ENCODE results near the gene WSCD1.

Gene WSCD1

GRCh38 chr17:6142701-6143100, 72.5 kb downstream of the WSCD1 start:
- Histone ChIP-seq H3K27me3 (ENCODE audit: low read depth, low read length) (no peaks in the 10 kb centered on the region; the same call in 1 of the 2 replicates), H3K4me3 (ENCODE audit: low read length) (no peak overlapping the region), H3K9me3 (ENCODE audit: insufficient read depth, low read length) (no peaks in the 10 kb centered on the region), H2AFZ (ENCODE audit: low read depth, low read length) (no peak overlapping the region), H3K4me2 (ENCODE audit: low read length) (no peak overlapping the region), H3K36me3 (replicated peaks; ENCODE audit: low read depth, low read length) (no peaks in the 10 kb centered on the region), H3K79me2 (ENCODE audit: low read length) (no peaks in the 10 kb centered on the region), H3K4me1 (ENCODE audit: low read length) (no peaks in the 10 kb centered on the region), H4K20me1 (ENCODE audit: insufficient read depth, low read length) (no peaks in the 10 kb centered on the region), H3K9ac (ENCODE audit: low read length) (no peak overlapping the region), H3K27ac (ENCODE audit: low read length) (no peak overlapping the region)
- TF ChIP-seq, protein P1, sequence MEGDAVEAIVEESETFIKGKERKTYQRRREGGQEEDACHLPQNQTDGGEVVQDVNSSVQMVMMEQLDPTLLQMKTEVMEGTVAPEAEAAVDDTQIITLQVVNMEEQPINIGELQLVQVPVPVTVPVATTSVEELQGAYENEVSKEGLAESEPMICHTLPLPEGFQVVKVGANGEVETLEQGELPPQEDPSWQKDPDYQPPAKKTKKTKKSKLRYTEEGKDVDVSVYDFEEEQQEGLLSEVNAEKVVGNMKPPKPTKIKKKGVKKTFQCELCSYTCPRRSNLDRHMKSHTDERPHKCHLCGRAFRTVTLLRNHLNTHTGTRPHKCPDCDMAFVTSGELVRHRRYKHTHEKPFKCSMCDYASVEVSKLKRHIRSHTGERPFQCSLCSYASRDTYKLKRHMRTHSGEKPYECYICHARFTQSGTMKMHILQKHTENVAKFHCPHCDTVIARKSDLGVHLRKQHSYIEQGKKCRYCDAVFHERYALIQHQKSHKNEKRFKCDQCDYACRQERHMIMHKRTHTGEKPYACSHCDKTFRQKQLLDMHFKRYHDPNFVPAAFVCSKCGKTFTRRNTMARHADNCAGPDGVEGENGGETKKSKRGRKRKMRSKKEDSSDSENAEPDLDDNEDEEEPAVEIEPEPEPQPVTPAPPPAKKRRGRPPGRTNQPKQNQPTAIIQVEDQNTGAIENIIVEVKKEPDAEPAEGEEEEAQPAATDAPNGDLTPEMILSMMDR (IDR thresholded peaks at IDR 0.05; ENCODE audit: low read depth, low read length): no peak
- no peak for TF ChIP-seq EZH2phosphoT487 (IDR thresholded peaks at IDR 0.05; ENCODE audit: low read depth)

DNA sequence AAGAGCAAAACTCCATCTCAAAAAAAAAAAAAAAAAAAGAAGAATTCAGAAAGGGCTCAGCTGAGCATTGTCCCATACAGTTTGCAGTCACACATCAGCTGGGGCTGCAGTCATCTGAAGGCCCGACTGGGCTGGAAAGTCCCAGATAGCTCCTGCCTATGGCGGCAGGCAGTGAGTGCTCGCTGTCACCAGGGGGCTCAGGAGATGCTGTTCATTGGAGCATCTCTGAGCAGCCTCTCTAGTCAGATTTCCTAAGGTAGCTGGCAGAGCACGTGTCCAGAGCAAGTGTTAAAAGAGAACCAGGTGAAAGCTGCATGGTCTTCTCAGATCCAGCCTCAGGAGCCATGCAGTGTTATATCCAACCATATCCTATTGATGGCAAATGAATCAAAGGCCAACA, 75.8 kb downstream of the WSCD1 start:
- no peak overlapping the region for H2AFZ ChIP-seq (ENCODE audit: low read depth, low read length)
- H3K36me3 ChIP-seq (replicated peaks; ENCODE audit: low read depth, low read length): no peaks in the 10 kb centered on the region
- H3K27me3 ChIP-seq (ENCODE audit: low read depth, low read length): no peaks in the 10 kb centered on the region
- H4K20me1 ChIP-seq (ENCODE audit: insufficient read depth, low read length): no peaks in the 10 kb centered on the region
- no peaks in the 10 kb centered on the region for H3K9me3 ChIP-seq (ENCODE audit: insufficient read depth, low read length)
- H3K9ac ChIP-seq (ENCODE audit: low read length): no peak overlapping the region
- no peak overlapping the region for H3K27ac ChIP-seq (ENCODE audit: low read length)
- H3K4me2 ChIP-seq (ENCODE audit: low read length): no peak overlapping the region
- H3K4me3 ChIP-seq (ENCODE audit: low read length): no peak overlapping the region
- H3K4me1 ChIP-seq (ENCODE audit: low read length): no peaks in the 10 kb centered on the region
- TF ChIP-seq, protein P1 (IDR thresholded peaks at IDR 0.05; ENCODE audit: low read depth, low read length): no peak
- TF ChIP-seq EZH2phosphoT487 (IDR thresholded peaks at IDR 0.05; ENCODE audit: low read depth): no peak
- H3K79me2 ChIP-seq (ENCODE audit: low read length): no peaks in the 10 kb centered on the region

GRCh38 chr17:6147042-6147441, 76.9 kb downstream of the WSCD1 start:
- Histone ChIP-seq H2AFZ (ENCODE audit: low read depth, low read length) (no peak overlapping the region), H3K79me2 (ENCODE audit: low read length) (no peaks in the 10 kb centered on the region), H3K27me3 (ENCODE audit: low read depth, low read length) (no peaks in the 10 kb centered on the region), H3K9ac (ENCODE audit: low read length) (no peak overlapping the region), H3K4me3 (ENCODE audit: low read length) (no peak overlapping the region), H3K27ac (ENCODE audit: low read length) (no peak overlapping the region), H3K4me2 (ENCODE audit: low read length) (no peak overlapping the region), H3K9me3 (ENCODE audit: insufficient read depth, low read length) (no peaks in the 10 kb centered on the region), H3K36me3 (replicated peaks; ENCODE audit: low read depth, low read length) (no peaks in the 10 kb centered on the region), H3K4me1 (ENCODE audit: low read length) (no peaks in the 10 kb centered on the region), H4K20me1 (ENCODE audit: insufficient read depth, low read length) (no peaks in the 10 kb centered on the region)
- no peak for TF ChIP-seq EZH2phosphoT487 (IDR thresholded peaks at IDR 0.05; ENCODE audit: low read depth)
- TF ChIP-seq, protein P1 (IDR thresholded peaks at IDR 0.05; ENCODE audit: low read depth, low read length): no peak

DNA sequence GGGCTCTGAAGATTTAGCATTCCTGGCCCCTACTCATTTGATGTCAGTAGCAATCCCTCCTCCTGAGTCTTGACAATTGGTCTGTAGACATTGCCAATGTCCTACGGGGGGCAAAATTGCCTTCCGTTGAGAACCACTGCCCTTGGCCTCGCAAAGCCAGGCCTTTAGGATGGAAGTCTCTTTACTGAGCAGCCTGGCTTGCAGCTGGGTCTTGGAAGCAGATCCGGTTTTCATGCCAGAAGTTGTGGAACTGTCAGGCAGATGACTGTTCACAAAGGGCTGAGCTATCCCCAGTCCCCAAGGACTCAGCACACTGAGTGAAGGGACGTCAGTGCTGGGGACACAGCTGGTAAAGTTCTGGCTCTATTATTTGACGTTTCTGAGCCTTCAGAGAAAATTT, 83.2 kb downstream of the WSCD1 start:
- Histone ChIP-seq H3K4me3 (ENCODE audit: low read length) (no peak overlapping the region), H3K79me2 (ENCODE audit: low read length) (no peaks in the 10 kb centered on the region), H3K4me1 (ENCODE audit: low read length) (no peaks in the 10 kb centered on the region), H2AFZ (ENCODE audit: low read depth, low read length) (no peak overlapping the region), H3K9ac (ENCODE audit: low read length) (no peak overlapping the region), H3K36me3 (replicated peaks; ENCODE audit: low read depth, low read length) (no peaks in the 10 kb centered on the region), H3K27ac (ENCODE audit: low read length) (no peak overlapping the region), H4K20me1 (ENCODE audit: insufficient read depth, low read length) (no peaks in the 10 kb centered on the region), H3K4me2 (ENCODE audit: low read length) (no peak overlapping the region), H3K9me3 (ENCODE audit: insufficient read depth, low read length) (no peaks in the 10 kb centered on the region), H3K27me3 (ENCODE audit: low read depth, low read length) (no peaks in the 10 kb centered on the region)
- TF ChIP-seq, protein P1 (IDR thresholded peaks at IDR 0.05; ENCODE audit: low read depth, low read length): no peak
- TF ChIP-seq EZH2phosphoT487 (IDR thresholded peaks at IDR 0.05; ENCODE audit: low read depth): no peak
